Neural cell (in vitro differentiated cells): Measurements from ENCODE around the gene PCNX2. TPM values are rescaled to one million over a fixed set of nuclear protein-coding genes. Genes with fewer than 3 reads are reported as not detected.
"Not testable (repeated sequence)": the region's sequence is repeated elsewhere in the genome, so short reads cannot be mapped to it uniquely, and the experiment has no call there.

Experiments used
- H2AFZ ChIP-seq: fragments of 200-600, 300-800 bp; sonication (generic), shearing (Covaris generic); 2 replicates; pipeline ENCODE4 v1.6.0; 2014; ENCODE audit warnings: low read depth, mild to moderate bottlenecking, antibody characterized with exemption, low read length, moderate library complexity
- H3F3A ChIP-seq: fragments of 200-600 bp; shearing (Covaris generic); 2 replicates; pipeline ENCODE4 v1.6.1; 2016; ENCODE audit warnings: mild to moderate bottlenecking, moderate library complexity, mixed read lengths, antibody characterized with exemption, low read length; ENCODE audit not compliant: insufficient read depth, poor library complexity, severe bottlenecking
- H3K27ac ChIP-seq: fragments of 200-600, 300-800 bp; sonication (generic), shearing (Covaris generic); 2 replicates; pipeline ENCODE4 v1.5.1; 2014; ENCODE audit warnings: mild to moderate bottlenecking, low read length, moderate library complexity
- H3K27me3 ChIP-seq: fragments of 300-800, 200-600 bp; sonication (generic), shearing (Covaris generic); 2 replicates; pipeline ENCODE4 v1.6.0; 2014; ENCODE audit warnings: mild to moderate bottlenecking, low read depth, low read length, moderate library complexity; ENCODE audit not compliant: insufficient read depth
- H3K36me3 ChIP-seq: fragments of 300-800, 200-600 bp; sonication (generic), shearing (Covaris generic); 2 replicates; pipeline ENCODE4 v1.5.1; 2014; ENCODE audit warnings: mild to moderate bottlenecking, antibody characterized with exemption, low read length, moderate library complexity; ENCODE audit not compliant: insufficient read depth
- H3K4me2 ChIP-seq: fragments of 300-800, 200-600 bp; sonication (generic), shearing (Covaris generic); 2 replicates; pipeline ENCODE4 v1.6.0; 2014; ENCODE audit warnings: mild to moderate bottlenecking, low read length
- H3K4me3 ChIP-seq: fragments of 300-800, 200-600 bp; sonication (generic), shearing (Covaris generic); 2 replicates; pipeline ENCODE4 v1.5.1; 2014; ENCODE audit warnings: mild to moderate bottlenecking, low read length, moderate library complexity
- H3K79me2 ChIP-seq: fragments of 200-600 bp; shearing (Covaris generic); replicated peaks from 2 replicates; pipeline ENCODE4 v1.6.0; 2014; ENCODE audit warnings: mild to moderate bottlenecking, low read length, moderate library complexity; ENCODE audit not compliant: insufficient read depth
- H3K9ac ChIP-seq: fragments of 300-800, 200-600 bp; sonication (generic), shearing (Covaris generic); 2 replicates; pipeline ENCODE4 v1.6.1; 2016; ENCODE audit warnings: mild to moderate bottlenecking, low read length, mixed read lengths
- H3K9me2 ChIP-seq: fragments of 200-600 bp; shearing (Covaris generic); 2 replicates; pipeline ENCODE4 v1.6.1; 2016; ENCODE audit warnings: mild to moderate bottlenecking, low read length, mixed read lengths; ENCODE audit not compliant: insufficient read depth
- H3K9me3 ChIP-seq: fragments of 200-600, 300-800 bp; sonication (generic), shearing (Covaris generic); 2 replicates; pipeline ENCODE4 v1.6.1; 2016; ENCODE audit warnings: mild to moderate bottlenecking, mixed run types, low read length, moderate library complexity, mixed read lengths
- H4K20me1 ChIP-seq: fragments of 200-600 bp; shearing (Covaris generic); 2 replicates; pipeline ENCODE4 v1.6.1; 2016; ENCODE audit warnings: mild to moderate bottlenecking, mixed run types; ENCODE audit not compliant: insufficient read depth
- EP300 ChIP-seq: fragments of 450-650 bp; conservative IDR thresholded peaks from 2 replicates; pipeline ENCODE4 v1.6.1; 2014; ENCODE audit warnings: antibody characterized with exemption, mild to moderate bottlenecking, moderate library complexity; ENCODE audit not compliant: poor library complexity, severe bottlenecking
- EZH2 ChIP-seq: fragments of 200-600, 300-800 bp; shearing (Covaris generic), sonication (generic); IDR thresholded peaks from 2 replicates; pipeline ENCODE4 v1.6.1; 2014; ENCODE audit warnings: antibody characterized with exemption, low read length, borderline replicate concordance, mild to moderate bottlenecking; ENCODE audit not compliant: insufficient read depth, poor library complexity, severe bottlenecking
- MXI1 ChIP-seq: fragments of 450-650 bp; conservative IDR thresholded peaks from 2 replicates; pipeline ENCODE4 v1.6.1; 2014; ENCODE audit warnings: antibody characterized with exemption, mild to moderate bottlenecking; ENCODE audit not compliant: poor library complexity, severe bottlenecking
- POLR2AphosphoS5 ChIP-seq: IDR thresholded peaks from 2 replicates; pipeline ENCODE4 v1.6.1; 2012
- RAD21 ChIP-seq: fragments of 450-650 bp; conservative IDR thresholded peaks from 2 replicates; pipeline ENCODE4 v1.6.1; 2014; ENCODE audit warnings: antibody characterized with exemption, mild to moderate bottlenecking, moderate library complexity
- SMC3 ChIP-seq: fragments of 450-650 bp; conservative IDR thresholded peaks from 2 replicates; pipeline ENCODE4 v1.6.1; 2014; ENCODE audit warnings: antibody characterized with exemption, mild to moderate bottlenecking, moderate library complexity; ENCODE audit not compliant: poor library complexity
- TAF1 ChIP-seq: IDR thresholded peaks from 2 replicates; pipeline ENCODE4 v1.6.1; 2012; ENCODE audit warnings: low read depth
- polyA plus RNA-seq: library from polyadenylated mRNA; depleted of rRNA; stranded (reverse); fragments of >200 nt; gene quantifications from 2 replicates; pipeline ENCODE4 v1.2.3, GENCODE V29; 2014
- TF ChIP-seq, protein P1 (sequence below): IDR thresholded peaks from 2 replicates; pipeline ENCODE4 v1.6.1; 2012; ENCODE audit warnings: borderline replicate concordance
- TF ChIP-seq, protein P2 (sequence below): fragments of 450-650 bp; IDR thresholded peaks from 2 replicates; pipeline ENCODE4 v1.5.1; 2014; ENCODE audit warnings: antibody characterized with exemption, mild to moderate bottlenecking, moderate library complexity; ENCODE audit not compliant: poor library complexity, severe bottlenecking

The PCNX2 gene
- polyA plus RNA-seq, 1 donor from 2014 or later: 17.2 TPM

DNA sequence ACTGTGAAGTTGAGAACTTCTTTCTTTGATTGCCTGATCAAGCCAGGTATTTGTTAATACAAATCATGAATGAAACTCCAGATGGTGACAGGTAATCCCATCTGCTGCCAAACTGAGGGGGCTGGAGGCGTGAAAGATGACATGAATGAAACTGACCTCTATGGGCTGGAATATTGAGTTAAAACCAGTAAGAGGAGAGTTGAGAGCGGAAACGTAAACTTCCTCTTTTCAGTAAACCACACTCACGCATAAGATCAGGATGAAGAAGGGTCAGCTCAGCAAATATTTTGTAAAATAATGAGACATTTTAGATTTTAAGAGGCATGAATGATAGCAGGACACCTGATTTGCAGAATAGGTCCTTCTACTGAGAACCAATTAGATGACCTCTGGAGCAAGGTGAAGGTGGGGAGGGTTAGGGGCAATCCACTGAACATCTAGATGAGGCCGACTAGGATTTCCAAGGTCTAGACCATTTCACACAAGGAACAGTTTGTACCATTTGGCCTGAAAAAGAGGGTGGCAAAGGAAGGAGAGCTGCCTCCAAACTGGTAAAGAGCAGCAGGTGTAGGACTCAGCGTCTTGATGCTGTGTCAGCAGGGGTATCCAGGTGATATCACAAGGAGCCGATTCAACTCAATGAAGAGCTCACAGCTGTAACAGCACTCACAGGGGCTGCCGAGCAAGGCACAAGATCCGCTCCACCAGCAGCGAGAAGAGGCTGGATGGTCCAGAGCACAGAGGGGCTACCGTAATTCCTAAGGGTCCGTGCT, 212.6 kb downstream of the PCNX2 start:
- Histone ChIP-seq H3K79me2 (no peaks in the 10 kb centered on the region), H4K20me1 (no peaks in the 10 kb centered on the region), H3F3A (no peaks in the 10 kb centered on the region), H3K27ac (no peak overlapping the region), H3K27me3 (no peaks in the 10 kb centered on the region), H3K9me2 (no peaks in the 10 kb centered on the region), H3K9me3 (no peaks in the 10 kb centered on the region), H3K36me3 (no peaks in the 10 kb centered on the region), H3K9ac (no peak overlapping the region), H3K4me3 (no peak overlapping the region), H3K4me2 (no peak overlapping the region), H2AFZ (no peak overlapping the region)
- TF ChIP-seq SMC3: no peak
- TF ChIP-seq RAD21: no peak
- TF ChIP-seq, protein P1, sequence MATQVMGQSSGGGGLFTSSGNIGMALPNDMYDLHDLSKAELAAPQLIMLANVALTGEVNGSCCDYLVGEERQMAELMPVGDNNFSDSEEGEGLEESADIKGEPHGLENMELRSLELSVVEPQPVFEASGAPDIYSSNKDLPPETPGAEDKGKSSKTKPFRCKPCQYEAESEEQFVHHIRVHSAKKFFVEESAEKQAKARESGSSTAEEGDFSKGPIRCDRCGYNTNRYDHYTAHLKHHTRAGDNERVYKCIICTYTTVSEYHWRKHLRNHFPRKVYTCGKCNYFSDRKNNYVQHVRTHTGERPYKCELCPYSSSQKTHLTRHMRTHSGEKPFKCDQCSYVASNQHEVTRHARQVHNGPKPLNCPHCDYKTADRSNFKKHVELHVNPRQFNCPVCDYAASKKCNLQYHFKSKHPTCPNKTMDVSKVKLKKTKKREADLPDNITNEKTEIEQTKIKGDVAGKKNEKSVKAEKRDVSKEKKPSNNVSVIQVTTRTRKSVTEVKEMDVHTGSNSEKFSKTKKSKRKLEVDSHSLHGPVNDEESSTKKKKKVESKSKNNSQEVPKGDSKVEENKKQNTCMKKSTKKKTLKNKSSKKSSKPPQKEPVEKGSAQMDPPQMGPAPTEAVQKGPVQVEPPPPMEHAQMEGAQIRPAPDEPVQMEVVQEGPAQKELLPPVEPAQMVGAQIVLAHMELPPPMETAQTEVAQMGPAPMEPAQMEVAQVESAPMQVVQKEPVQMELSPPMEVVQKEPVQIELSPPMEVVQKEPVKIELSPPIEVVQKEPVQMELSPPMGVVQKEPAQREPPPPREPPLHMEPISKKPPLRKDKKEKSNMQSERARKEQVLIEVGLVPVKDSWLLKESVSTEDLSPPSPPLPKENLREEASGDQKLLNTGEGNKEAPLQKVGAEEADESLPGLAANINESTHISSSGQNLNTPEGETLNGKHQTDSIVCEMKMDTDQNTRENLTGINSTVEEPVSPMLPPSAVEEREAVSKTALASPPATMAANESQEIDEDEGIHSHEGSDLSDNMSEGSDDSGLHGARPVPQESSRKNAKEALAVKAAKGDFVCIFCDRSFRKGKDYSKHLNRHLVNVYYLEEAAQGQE: no peak
- TF ChIP-seq EP300: no peak
- TF ChIP-seq MXI1: no peak
- TF ChIP-seq EZH2: no peak
- TF ChIP-seq, protein P2, sequence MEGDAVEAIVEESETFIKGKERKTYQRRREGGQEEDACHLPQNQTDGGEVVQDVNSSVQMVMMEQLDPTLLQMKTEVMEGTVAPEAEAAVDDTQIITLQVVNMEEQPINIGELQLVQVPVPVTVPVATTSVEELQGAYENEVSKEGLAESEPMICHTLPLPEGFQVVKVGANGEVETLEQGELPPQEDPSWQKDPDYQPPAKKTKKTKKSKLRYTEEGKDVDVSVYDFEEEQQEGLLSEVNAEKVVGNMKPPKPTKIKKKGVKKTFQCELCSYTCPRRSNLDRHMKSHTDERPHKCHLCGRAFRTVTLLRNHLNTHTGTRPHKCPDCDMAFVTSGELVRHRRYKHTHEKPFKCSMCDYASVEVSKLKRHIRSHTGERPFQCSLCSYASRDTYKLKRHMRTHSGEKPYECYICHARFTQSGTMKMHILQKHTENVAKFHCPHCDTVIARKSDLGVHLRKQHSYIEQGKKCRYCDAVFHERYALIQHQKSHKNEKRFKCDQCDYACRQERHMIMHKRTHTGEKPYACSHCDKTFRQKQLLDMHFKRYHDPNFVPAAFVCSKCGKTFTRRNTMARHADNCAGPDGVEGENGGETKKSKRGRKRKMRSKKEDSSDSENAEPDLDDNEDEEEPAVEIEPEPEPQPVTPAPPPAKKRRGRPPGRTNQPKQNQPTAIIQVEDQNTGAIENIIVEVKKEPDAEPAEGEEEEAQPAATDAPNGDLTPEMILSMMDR: no peak
- no peak for TF ChIP-seq POLR2AphosphoS5
- TF ChIP-seq TAF1: no peak

DNA sequence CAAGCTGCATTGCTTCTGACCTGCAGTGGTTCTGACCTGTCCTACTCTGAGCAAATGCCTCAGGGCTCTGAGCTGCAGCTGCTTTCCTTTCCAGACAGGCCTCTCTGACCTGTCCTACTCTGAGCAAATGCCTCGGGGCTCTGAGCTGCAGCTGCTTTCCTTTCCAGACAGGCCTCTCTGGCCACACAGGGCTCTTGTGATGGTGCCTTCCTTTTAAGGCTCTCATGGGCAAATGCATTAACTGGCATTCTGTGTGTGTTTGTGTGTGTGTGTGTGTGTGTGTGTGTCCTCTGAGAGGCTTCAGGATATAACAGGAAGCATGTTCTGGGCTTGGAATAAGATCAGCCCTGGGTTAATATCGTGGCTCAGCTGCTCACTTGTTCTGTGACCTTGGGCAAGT, 213.8 kb downstream of the PCNX2 start:
- no peaks in the 10 kb centered on the region for H3K36me3 ChIP-seq
- no peak overlapping the region for H3K4me2 ChIP-seq
- H3K9me3 ChIP-seq: no peaks in the 10 kb centered on the region
- H3K9ac ChIP-seq: no peak overlapping the region
- no peak for TF ChIP-seq SMC3
- TF ChIP-seq TAF1: no peak
- no peak for TF ChIP-seq RAD21
- no peak for TF ChIP-seq POLR2AphosphoS5
- TF ChIP-seq EP300: no peak
- TF ChIP-seq, protein P1: no peak
- TF ChIP-seq, protein P2: no peak
- no peak for TF ChIP-seq MXI1
- TF ChIP-seq EZH2: no peak
- H3K79me2 ChIP-seq: no peaks in the 10 kb centered on the region
- no peak overlapping the region for H3K4me3 ChIP-seq
- H3K9me2 ChIP-seq: no peaks in the 10 kb centered on the region
- H3K27me3 ChIP-seq: no peaks in the 10 kb centered on the region
- no peak overlapping the region for H2AFZ ChIP-seq
- H4K20me1 ChIP-seq: no peaks in the 10 kb centered on the region
- H3K27ac ChIP-seq: no peak overlapping the region
- no peaks in the 10 kb centered on the region for H3F3A ChIP-seq

DNA sequence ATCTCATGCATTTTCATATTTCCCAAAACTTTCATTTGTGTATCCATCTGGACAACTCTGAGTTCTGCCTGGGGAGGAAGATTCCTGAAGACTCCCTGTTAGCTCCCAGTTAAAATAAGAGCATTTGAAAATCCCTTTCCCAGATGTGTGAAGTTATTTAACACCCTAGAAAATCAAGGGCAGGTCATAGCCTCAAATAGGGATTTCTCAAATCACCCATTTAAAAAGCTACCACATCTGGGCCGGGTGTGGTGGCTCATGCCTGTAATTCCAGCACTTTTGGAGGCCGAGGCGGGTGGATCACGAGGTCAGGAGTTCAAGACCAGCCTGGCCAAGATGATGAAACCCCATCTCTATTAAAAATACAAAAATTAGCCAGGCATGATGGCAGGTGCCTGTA, 214.7 kb downstream of the PCNX2 start:
- not testable (repeated sequence) for H2AFZ ChIP-seq, H3K36me3 ChIP-seq, H4K20me1 ChIP-seq, H3K79me2 ChIP-seq, H3K27me3 ChIP-seq, H3K9ac ChIP-seq, H3K4me2 ChIP-seq, H3F3A ChIP-seq, H3K9me2 ChIP-seq, H3K27ac ChIP-seq, H3K4me3 ChIP-seq, H3K9me3 ChIP-seq
